ENCODE results near the gene KSR1. TPM values are rescaled to one million over a fixed set of nuclear protein-coding genes. Genes with fewer than 3 reads are reported as not detected.

KSR1 gene
- total RNA-seq, 1 experiment from 2014 or later = 21.7 TPM

DNA sequence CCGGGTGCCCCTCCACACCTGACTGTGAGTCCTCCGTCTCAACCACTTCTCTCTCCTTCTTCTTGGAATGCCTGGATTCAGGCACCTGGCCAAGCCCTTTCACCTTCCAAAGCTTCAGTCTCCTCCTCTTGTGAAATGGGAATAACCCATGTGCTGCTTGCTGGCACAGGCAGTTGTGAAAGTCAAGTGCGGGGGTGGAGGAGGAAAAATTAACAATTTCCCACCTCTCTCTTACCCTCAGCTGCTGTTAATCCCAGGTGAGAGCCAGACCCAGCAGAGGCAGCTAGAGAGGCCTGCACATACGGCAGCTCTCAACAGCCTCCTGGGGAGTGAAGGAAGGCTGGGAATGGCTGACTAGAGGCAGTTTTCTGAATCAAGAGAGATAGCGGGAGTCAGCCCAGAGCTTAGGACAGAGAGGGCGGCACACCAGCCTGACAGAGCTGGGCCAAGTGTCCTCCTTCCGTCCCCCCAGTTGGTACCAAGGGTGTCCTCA is 96.8 kb downstream of the KSR1 start:
- Histone ChIP-seq H3K4me3 (ENCODE audit: low read depth in 2 of 2, low read length in 2 of 2) (no peak overlapping the region), H3K4me1 (ENCODE audit: control insufficient read depth, insufficient read depth, low read length) (peaks cover 25% of the 10 kb centered on the region), H3K9me3 (ENCODE audit: control insufficient read depth, insufficient read depth, low read depth, low read length) (no peaks in the 10 kb centered on the region), H3K36me3 (ENCODE audit: control insufficient read depth, insufficient read depth, low read length) (no peaks in the 10 kb centered on the region), H3K27ac (ENCODE audit: low read length) (peak overlapping the region; percentile 52), H3K27me3 (ENCODE audit: control insufficient read depth, insufficient read depth, low read length) (no peaks in the 10 kb centered on the region)
- DNase-seq (ENCODE audit: low read depth, low spot score) (no peak), ATAC-seq (peak; percentile 18; the same call in 1 of the 2 replicates)
- intact Hi-C loops (cut with micrococcal nuclease; ENCODE audit: unreplicated experiment) (no loop called here), in situ Hi-C loops (cut with HindIII; ENCODE audit: low pct_unique_long_range_greater_than_20kb, low sequenced_read_pairs) (no loop called here)
- no peak for TF ChIP-seq TCF7L2 (IDR thresholded peaks at IDR 0.05; ENCODE audit: low read depth, low read length)
- no peak for TF ChIP-seq POLR2AphosphoS5 (IDR thresholded peaks at IDR 0.05; ENCODE audit: low read depth, low read length)
- TF ChIP-seq CTCF (IDR thresholded peaks at IDR 0.05) = no peak
- no peak for TF ChIP-seq REST (IDR thresholded peaks at IDR 0.05; ENCODE audit: insufficient read depth in 1 of 2, low read depth in 2 of 2, low read length in 1 of 2)
- no peak for TF ChIP-seq SIN3A (IDR thresholded peaks at IDR 0.05; ENCODE audit: borderline replicate concordance, insufficient read depth, low read depth, low read length)
- no TSS peak for BruUV-seq (replicated peaks)
- ChIA-PET POLR2A (interaction anchor here (0.5 kb wide), 1 partner anchor 18 kb away, joined by 4 read pairs; no protein-coding TSS in a partner anchor), CTCF (interaction anchor here (1.0 kb wide), 1 partner anchor 201 kb away, joined by 3 read pairs; no protein-coding TSS in a partner anchor)

- in situ Hi-C loops (cut with HindIII; ENCODE audit: low pct_unique_long_range_greater_than_20kb, low sequenced_read_pairs) = no loop called here
- ChIA-PET POLR2A (no interaction called here), CTCF (no interaction called here)
- TF ChIP-seq TCF7L2 (IDR thresholded peaks at IDR 0.05; ENCODE audit: low read depth, low read length) = no peak
- TF ChIP-seq CTCF (IDR thresholded peaks at IDR 0.05) = no peak
- no peak for TF ChIP-seq POLR2AphosphoS5 (IDR thresholded peaks at IDR 0.05; ENCODE audit: low read depth, low read length)
- no peak for TF ChIP-seq SIN3A (IDR thresholded peaks at IDR 0.05; ENCODE audit: borderline replicate concordance, insufficient read depth, low read depth, low read length)
- no peak for TF ChIP-seq REST (IDR thresholded peaks at IDR 0.05; ENCODE audit: insufficient read depth in 1 of 2, low read depth in 2 of 2, low read length in 1 of 2)
- no peak for DNase-seq (ENCODE audit: low read depth, low spot score)
- Histone ChIP-seq H3K27me3 (ENCODE audit: control insufficient read depth, insufficient read depth, low read length) (no peaks in the 10 kb centered on the region), H3K9me3 (ENCODE audit: control insufficient read depth, insufficient read depth, low read depth, low read length) (no peaks in the 10 kb centered on the region), H3K36me3 (ENCODE audit: control insufficient read depth, insufficient read depth, low read length) (no peaks in the 10 kb centered on the region), H3K4me3 (ENCODE audit: low read depth in 2 of 2, low read length in 2 of 2) (no peak overlapping the region), H3K27ac (ENCODE audit: low read length) (no peak overlapping the region), H3K4me1 (ENCODE audit: control insufficient read depth, insufficient read depth, low read length) (peaks cover 25% of the 10 kb centered on the region)
- no peak for ATAC-seq
- intact Hi-C loops (cut with micrococcal nuclease; ENCODE audit: unreplicated experiment) = no loop called here
- no TSS peak for BruUV-seq (replicated peaks)
These were observed 97.9 kb downstream of the KSR1 start for GRCh38 chr17:27554152-27554551.

Data from Panc1 (cell line).